ENCODE data around the gene MUC5B.

DNA sequence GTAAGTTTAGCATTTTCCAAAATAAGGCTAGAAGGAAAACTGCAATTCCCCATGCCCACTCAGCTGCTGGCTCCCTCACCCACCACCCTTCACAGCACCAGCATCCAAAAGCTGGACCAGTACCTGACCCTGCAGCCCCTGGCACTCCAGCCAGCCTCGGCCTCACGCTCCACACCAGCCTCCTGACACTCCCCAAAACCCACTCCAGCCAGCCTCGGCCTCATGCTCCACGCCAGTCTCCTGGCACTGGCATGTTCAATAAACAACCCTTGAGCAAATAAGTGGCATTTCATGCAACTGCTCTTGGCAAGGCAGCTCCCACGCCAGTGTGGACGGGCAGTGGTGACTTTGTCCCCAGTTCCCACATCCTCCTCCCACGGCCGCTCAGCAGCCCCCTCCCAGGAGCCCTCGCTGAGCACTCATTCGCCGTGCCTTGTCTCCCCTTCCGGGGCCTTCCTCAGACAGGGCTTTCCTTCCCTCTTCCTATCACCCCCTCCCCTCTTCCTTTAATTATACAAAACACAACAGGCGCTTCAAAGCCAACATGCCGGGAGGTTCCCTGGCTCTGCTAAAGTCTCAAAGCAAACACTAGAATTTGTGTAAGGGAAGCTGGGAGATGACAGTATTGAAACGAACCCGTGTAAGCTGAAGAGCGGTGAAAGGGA, 79.7 kb downstream of the MUC5B start:
- TF ChIP-seq CTCF (conservative IDR thresholded peaks at IDR 0.05): no peak
- TF ChIP-seq EZH2 (IDR thresholded peaks at IDR 0.05; ENCODE audit: low read depth): no peak

Data from PC-9 (cell line).